G401.6 (cell line): ENCODE results near the gene INO80B.
"Not testable (repeated sequence)": the region's sequence is repeated elsewhere in the genome, so short reads cannot be mapped to it uniquely, and the experiment has no call there.

ENCODE experiments used
- FAIRE-seq: peaks from 2 replicates; lab custom pipeline; 2012; peaks lifted over from hg19 to GRCh38; lab: Jason Lieb, UNC

INO80B gene

GRCh38 chr2:74454654-74455511 is at the start of gene INO80B:
TSS of gene INO80B (plus strand) at chr2:74455087. CDS start at chr2:74455117, 30 bp downstream.
- peak; percentile 95 for FAIRE-seq

- FAIRE-seq = no peak
Observed at GRCh38 chr2:74406035-74406434, 48.9 kb upstream of the INO80B start.

- FAIRE-seq = no peak
Observed at GRCh38 chr2:74407682-74408081, 47.2 kb upstream of the INO80B start.

- no peak for FAIRE-seq
Observed at GRCh38 chr2:74413001-74413698, 41.7 kb upstream of the INO80B start.

- FAIRE-seq = no peak
Observed at GRCh38 chr2:74414441-74414840, 40.4 kb upstream of the INO80B start.

- no peak for FAIRE-seq
Observed at GRCh38 chr2:74414881-74415761, 39.8 kb upstream of the INO80B start.

- FAIRE-seq = no peak
Observed at GRCh38 chr2:74415762-74416395, 39.0 kb upstream of the INO80B start.

GRCh38 chr2:74416778-74417177 is 38.1 kb upstream of the INO80B start:
- FAIRE-seq = no peak

- no peak for FAIRE-seq
Observed at GRCh38 chr2:74417197-74417596, 37.7 kb upstream of the INO80B start.

- FAIRE-seq = no peak
Observed at GRCh38 chr2:74417763-74418162, 37.1 kb upstream of the INO80B start.

GRCh38 chr2:74418312-74418711 is 36.6 kb upstream of the INO80B start:
- FAIRE-seq = no peak

- FAIRE-seq = no peak
Observed at GRCh38 chr2:74419345-74419744, 35.5 kb upstream of the INO80B start.

GRCh38 chr2:74420006-74420405 is 34.9 kb upstream of the INO80B start:
- no peak for FAIRE-seq

GRCh38 chr2:74420443-74421103 is 34.3 kb upstream of the INO80B start:
- FAIRE-seq = not testable (repeated sequence)

GRCh38 chr2:74421221-74421870 is 33.5 kb upstream of the INO80B start, which contains the start of the genes C2orf81 and WDR54:
TSS of gene C2orf81 (minus strand) at chr2:74421619. CDS start at chr2:74421560, 59 bp downstream.
TSS of gene WDR54 (plus strand) at chr2:74421730. CDS start at chr2:74422154, 424 bp downstream.
- FAIRE-seq = no peak

- FAIRE-seq = no peak
Observed at GRCh38 chr2:74423231-74424095, 31.4 kb upstream of the INO80B start.

GRCh38 chr2:74424139-74424992 is 30.5 kb upstream of the INO80B start:
- FAIRE-seq = no peak

GRCh38 chr2:74424995-74425406 is 29.9 kb upstream of the INO80B start:
- no peak for FAIRE-seq

GRCh38 chr2:74425523-74425922 is 29.4 kb upstream of the INO80B start:
- no peak for FAIRE-seq
